Heart left ventricle (tissue), 16 donors: ENCODE data around the gene FIBP. TPM values are rescaled to one million over a fixed set of nuclear protein-coding genes. Genes with fewer than 3 reads are reported as not detected.

Experiments used
- ATAC-seq, 4 donors: fragments of 200-7000 bp; cut with Tn5 transposase; one replicate each; pipeline ENCODE4 v1.9.1; 2020 to 2022; ENCODE audit warnings: moderate library complexity in 4 of 4, mild to moderate bottlenecking in 3 of 4, moderate number of reproducible peaks in 1 of 4
- DNase-seq, 5 donors: peaks; one replicate each; pipeline ENCODE4 v3.0.0-alpha.2; 2020
- H3K27ac ChIP-seq, 12 donors: fragments of 200-600 bp; sonication (generic) in 4 of 12; one replicate each; pipeline versions ENCODE4 v1.5.0 to v1.8.0; 2016 to 2022; ENCODE audit warnings: mild to moderate bottlenecking in 2 of 12
- H3K27me3 ChIP-seq, 9 donors: fragments of 200-600 bp; sonication (generic) in 2 of 9; one replicate each; pipeline versions ENCODE4 v1.5.1 to v1.8.0; 2016 to 2022; ENCODE audit warnings: mild to moderate bottlenecking in 3 of 9
- H3K36me3 ChIP-seq, 9 donors: fragments of 200-600 bp; sonication (generic) in 2 of 9; one replicate each; pipeline versions ENCODE4 v1.5.0 to v1.8.0; 2018 to 2022; ENCODE audit warnings: mild to moderate bottlenecking in 2 of 9
- H3K4me1 ChIP-seq, 12 donors: fragments of 200-600 bp; sonication (generic) in 4 of 12; one replicate each; pipeline versions ENCODE4 v1.5.0 to v1.8.0; 2016 to 2022; ENCODE audit warnings: mild to moderate bottlenecking in 3 of 12
- H3K4me3 ChIP-seq, 12 donors: fragments of 200-600 bp; sonication (generic) in 4 of 12; one replicate each; pipeline versions ENCODE4 v1.5.0 to v1.8.0; 2017 to 2022; ENCODE audit warnings: mild to moderate bottlenecking in 9 of 12, moderate library complexity in 4 of 12
- H3K9me3 ChIP-seq, 12 donors: fragments of 200-600 bp; sonication (generic) in 4 of 12; one replicate each; pipeline versions ENCODE4 v1.5.0 to v1.8.0; 2016 to 2022; ENCODE audit warnings: mild to moderate bottlenecking in 1 of 12
- POLR2A ChIP-seq, 2 donors: fragments of 450-650 bp; IDR thresholded peaks; one replicate each; pipeline ENCODE4 v1.6.1; 2017; ENCODE audit warnings: antibody characterized with exemption in 2 of 2, mild to moderate bottlenecking in 2 of 2, moderate library complexity in 2 of 2
- WGBS, 4 donors: extraction: QIAGEN DNeasy Blood & Tissue Kit in 2 of 4; methylation state at CpG; one replicate each; pipeline versions ENCODE4 v1.1.5 to v1.1.7; 2013 to 2018; 5-methylcytosine and 5-hydroxymethylcytosine counted together
- intact Hi-C, 10 donors: fragments of 100-400 bp; cut with DNase I; formaldehyde crosslinking; loops; one replicate each; pipeline versions ENCODE4 v1.11.1 to v1.14.2; 2022
- polyA plus RNA-seq, 2 donors: library from polyadenylated mRNA; stranded (reverse); fragments of 200-250 nt; gene quantifications; one replicate each; pipeline ENCODE4 v1.2.3, GENCODE V29; 2013
- total RNA-seq, 9 donors: library from RNA; depleted of rRNA in 2 of 9; stranded (reverse); fragments of >200 nt in 2 of 9; fragmentation: NEBNext Ultra II Directional in 3 of 9; extraction: Animal tissue kit (Norgen Biotek cat#: 25700) in 3 of 9; gene quantifications; one replicate each; pipeline versions ENCODE4 v1.1.0 to v1.2.4, GENCODE V29; 2016 to 2023
- TF ChIP-seq, protein P1 (sequence below), 12 donors: fragments of 200-600 bp; sonication (generic) in 4 of 12; IDR thresholded peaks; one replicate each; pipeline versions ENCODE4 v1.5.0 to v1.8.0; 2018 to 2022; ENCODE audit warnings: antibody characterized with exemption in 12 of 12, mild to moderate bottlenecking in 5 of 12
- donor health status: ischemic (EF 13 %, LVEDD 7.1; RV severe dilation, severe dysfunction).
- donor health status: healthy with polysubstance abuse.
- donor health status: DM: no; HTN: yes; CAD: no.
- donor health status: DM: no; HTN: no; CAD: no.
- donor health status: ischemic (EF 25% LVEDD 6.9; RV normal size, moderate dysfunction).
- donor health status: ischemic (EF 25% LVEDD 5.7; RV mildly dilated, moderate dysfunction).
- donor health status: healthy.
- donor health status: DM: yes; HTN: yes; CAD: no.
- donor health status: ischemic (EF 35%, LVEDD 5.7; RV mildly dilated, moderate dysfunction).
- donor health status: nonischemic (EF 11% LVEDD 7.7; RV severe dilation, severe dysfunction).
- donor health status: DM: yes; HTN: yes; CAD: no.
- donor health status: PGD.
- donor health status: ischemic (EF 29% LVEDD 5.4; RV normal size, mild dysfunction).
- donor health status: nonischemic (EF 23%, LVEDD 6.1; RV moderate dilation, normal function).

FIBP gene
- total and polyA plus RNA-seq, 11 donors, result 35.0 to 93.9 (median 57.3) TPM

DNA sequence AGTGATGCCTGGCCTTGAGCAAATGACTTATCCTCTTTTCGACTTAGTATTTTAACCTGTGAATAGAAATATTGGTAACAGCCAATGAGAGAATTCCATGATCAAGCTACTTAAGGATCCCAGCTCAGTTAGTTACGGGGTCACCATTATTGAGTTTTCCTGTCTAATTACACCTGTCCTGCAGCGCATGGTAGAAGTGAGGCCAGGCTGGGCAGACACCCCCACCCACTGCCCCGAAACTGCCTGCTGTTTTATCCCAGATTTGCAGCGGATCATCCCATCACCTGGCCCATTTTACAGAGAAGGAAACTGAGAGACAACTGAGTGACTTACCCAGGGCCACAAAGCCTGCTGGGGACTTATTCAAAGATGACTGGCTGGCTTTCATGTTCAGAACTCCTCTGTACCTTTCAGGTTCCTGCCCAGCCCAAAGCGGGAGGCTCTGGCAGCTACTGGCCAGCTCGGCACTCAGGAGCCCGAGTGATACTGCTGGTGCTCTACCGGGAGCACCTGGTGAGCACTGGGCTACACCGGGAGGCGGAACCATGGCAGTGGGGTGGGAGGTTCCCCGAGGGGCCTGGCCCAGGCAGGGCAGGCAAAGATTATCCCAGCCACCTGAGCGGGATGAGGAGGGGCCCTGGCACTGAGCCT, 26.6 kb downstream of the FIBP start:
- Histone ChIP-seq H3K4me3 (peak overlapping the region in 11 of 12 donors; percentile 70 to 100 (median 78)), H3K36me3 (peaks cover 0 to 54% (median 50%) of the 10 kb centered on the region in 9 donors), H3K4me1 (peaks cover 0 to 38% (median 24%) of the 10 kb centered on the region in 12 donors), H3K9me3 (no peaks in the 10 kb centered on the region), H3K27me3 (no peaks in the 10 kb centered on the region), H3K27ac (peak overlapping the region in 11 of 12 donors; percentile 94 to 99 (median 98))
- 83 to 91% (median 87%) methylated on average over 8 to 13 of the region's 13 CpGs for WGBS, 4 donors
- ATAC-seq (no peak), DNase-seq (peak in 3 of 5 donors; percentile 23 to 58 (median 27))
- TF ChIP-seq, protein P1, sequence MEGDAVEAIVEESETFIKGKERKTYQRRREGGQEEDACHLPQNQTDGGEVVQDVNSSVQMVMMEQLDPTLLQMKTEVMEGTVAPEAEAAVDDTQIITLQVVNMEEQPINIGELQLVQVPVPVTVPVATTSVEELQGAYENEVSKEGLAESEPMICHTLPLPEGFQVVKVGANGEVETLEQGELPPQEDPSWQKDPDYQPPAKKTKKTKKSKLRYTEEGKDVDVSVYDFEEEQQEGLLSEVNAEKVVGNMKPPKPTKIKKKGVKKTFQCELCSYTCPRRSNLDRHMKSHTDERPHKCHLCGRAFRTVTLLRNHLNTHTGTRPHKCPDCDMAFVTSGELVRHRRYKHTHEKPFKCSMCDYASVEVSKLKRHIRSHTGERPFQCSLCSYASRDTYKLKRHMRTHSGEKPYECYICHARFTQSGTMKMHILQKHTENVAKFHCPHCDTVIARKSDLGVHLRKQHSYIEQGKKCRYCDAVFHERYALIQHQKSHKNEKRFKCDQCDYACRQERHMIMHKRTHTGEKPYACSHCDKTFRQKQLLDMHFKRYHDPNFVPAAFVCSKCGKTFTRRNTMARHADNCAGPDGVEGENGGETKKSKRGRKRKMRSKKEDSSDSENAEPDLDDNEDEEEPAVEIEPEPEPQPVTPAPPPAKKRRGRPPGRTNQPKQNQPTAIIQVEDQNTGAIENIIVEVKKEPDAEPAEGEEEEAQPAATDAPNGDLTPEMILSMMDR (IDR thresholded peaks at IDR 0.05), result no peak
- intact Hi-C loops, result loop anchor here in 3 of 10 donors (2.0 to 10.0 kb wide), 3 partner anchors 27 to 483 kb away; partner anchors contain the start of genes B4GAT1 (in 1 of the 3), BRMS1 (in 1 of the 3), C11orf68 (in 1 of the 3) and DRAP1 (in 1 of the 3)

DNA sequence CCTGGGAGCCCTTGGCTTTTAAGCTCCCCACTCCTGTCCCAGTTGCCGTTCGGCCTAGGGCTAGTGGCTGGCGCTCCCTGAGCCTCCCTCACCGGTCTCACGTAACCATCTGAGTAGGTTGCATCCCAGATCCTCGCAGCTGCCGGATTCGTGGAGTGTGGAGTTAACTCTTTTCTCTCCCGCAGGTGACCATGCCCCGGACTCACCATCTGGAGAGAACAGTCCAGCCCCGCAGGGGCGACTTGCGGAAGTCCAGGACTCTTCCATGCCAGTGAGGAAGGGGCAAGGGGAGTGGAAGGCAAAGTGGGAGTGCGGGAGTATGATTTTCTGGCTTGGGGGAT, 27.1 kb downstream of the FIBP start:
- TF ChIP-seq POLR2A (IDR thresholded peaks at IDR 0.05), result no peak
- TF ChIP-seq, protein P1 (IDR thresholded peaks at IDR 0.05), result no peak
- H3K4me3 ChIP-seq, result peak overlapping the region; percentile 70 to 100 (median 82)
- 9 to 20% (median 10%) methylated on average over 6 to 14 of the region's 14 CpGs for WGBS, 4 donors
- H3K4me1 ChIP-seq, result peaks cover 0 to 43% (median 29%) of the 10 kb centered on the region in 12 donors
- intact Hi-C loops, result loop anchor here in 3 of 10 donors (2.0 to 10.0 kb wide), 3 partner anchors 28 to 484 kb away; partner anchors contain the start of genes B4GAT1 (in 1 of the 3), BRMS1 (in 1 of the 3), C11orf68 (in 1 of the 3) and DRAP1 (in 1 of the 3)
- H3K9me3 ChIP-seq, result no peaks in the 10 kb centered on the region
- peak overlapping the region; percentile 94 to 99 (median 98) for H3K27ac ChIP-seq
- peak in 4 of 5 donors; percentile 14 to 65 (median 38) for DNase-seq
- H3K36me3 ChIP-seq, result peaks cover 0 to 51% (median 48%) of the 10 kb centered on the region in 9 donors
- no peaks in the 10 kb centered on the region for H3K27me3 ChIP-seq
- no peak for ATAC-seq

DNA sequence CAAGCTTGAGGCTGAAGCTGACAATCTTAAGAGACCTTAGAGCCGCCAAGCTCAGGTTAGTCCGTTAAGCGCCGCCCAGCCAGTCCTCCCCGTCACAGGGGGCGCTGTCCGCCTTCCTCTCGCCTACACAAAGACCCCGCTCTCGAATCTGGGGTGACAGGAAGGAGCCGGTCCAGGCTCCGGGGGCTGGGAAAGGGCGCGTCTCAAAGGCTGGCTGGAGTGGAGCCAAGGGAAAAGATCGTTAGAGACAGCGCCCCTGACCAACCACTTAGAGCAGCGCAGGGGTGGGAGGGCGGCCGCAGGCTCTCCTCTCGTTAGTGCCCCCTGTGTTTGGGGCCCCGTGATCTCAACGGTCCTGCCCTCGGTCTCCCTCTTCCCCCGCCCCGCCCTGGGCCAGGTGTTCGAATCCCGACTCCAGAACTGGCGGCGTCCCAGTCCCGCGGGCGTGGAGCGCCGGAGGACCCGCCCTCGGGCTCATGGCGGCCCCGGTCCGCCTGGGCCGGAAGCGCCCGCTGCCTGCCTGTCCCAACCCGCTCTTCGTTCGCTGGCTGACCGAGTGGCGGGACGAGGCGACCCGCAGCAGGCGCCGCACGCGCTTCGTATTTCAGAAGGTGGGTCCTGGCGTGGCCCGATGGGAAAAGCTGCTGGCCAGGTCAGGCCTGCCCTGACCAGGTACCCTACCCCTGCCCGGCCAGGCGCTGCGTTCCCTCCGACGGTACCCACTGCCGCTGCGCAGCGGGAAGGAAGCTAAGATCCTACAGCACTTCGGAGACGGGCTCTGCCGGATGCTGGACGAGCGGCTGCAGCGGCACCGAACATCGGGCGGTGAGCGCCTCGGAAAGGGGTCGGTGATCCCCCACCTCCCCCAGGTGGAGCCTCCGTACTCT, 27.8 kb downstream of the FIBP start, which contains the start of gene MUS81:
MUS81 (plus strand) TSS at position 156 of the 887 bp plus-strand sequence; CDS start at position 477, 321 bp downstream.
- peak within 1 kb of the TSS; percentile 74 to 100 (median 92) for H3K4me3 ChIP-seq
- intact Hi-C loops, result loop anchor here in 5 of 10 donors (1.0 to 10.0 kb wide), 6 partner anchors 13 to 484 kb away; partner anchors contain the start of genes FIBP (in 2 of the 5), B4GAT1 (in 1 of the 5), BRMS1 (in 1 of the 5) and C11orf68 (in 1 of the 5)
- H3K9me3 ChIP-seq, result no peaks in the 10 kb centered on the region
- H3K36me3 ChIP-seq, result peaks cover 0 to 51% (median 48%) of the 10 kb centered on the region in 9 donors
- 0 to 1% (median 0%) methylated on average over 18 to 78 of the region's 78 CpGs for WGBS, 4 donors
- H3K27ac ChIP-seq, result peak within 1 kb of the TSS; percentile 94 to 99 (median 98)
- peak; percentile 63 to 77 (median 71) for ATAC-seq
- DNase-seq, result peak; percentile 97 to 98 (median 98)
- H3K27me3 ChIP-seq, result no peaks in the 10 kb centered on the region
- TF ChIP-seq, protein P1 (IDR thresholded peaks at IDR 0.05), result peak; percentile 82 to 95 (median 90)
- TF ChIP-seq POLR2A (IDR thresholded peaks at IDR 0.05), result peak; percentile 38 to 73
- H3K4me1 ChIP-seq, result peaks cover 0 to 49% (median 32%) of the 10 kb centered on the region in 12 donors
